NCI-H82 (cell line): ENCODE measurements around the gene WNT7B.

Experiments used
- DNase-seq: peaks from one replicate; lab custom pipeline; 2025; lab: John Stamatoyannopoulos, UW

Gene WNT7B

DNA sequence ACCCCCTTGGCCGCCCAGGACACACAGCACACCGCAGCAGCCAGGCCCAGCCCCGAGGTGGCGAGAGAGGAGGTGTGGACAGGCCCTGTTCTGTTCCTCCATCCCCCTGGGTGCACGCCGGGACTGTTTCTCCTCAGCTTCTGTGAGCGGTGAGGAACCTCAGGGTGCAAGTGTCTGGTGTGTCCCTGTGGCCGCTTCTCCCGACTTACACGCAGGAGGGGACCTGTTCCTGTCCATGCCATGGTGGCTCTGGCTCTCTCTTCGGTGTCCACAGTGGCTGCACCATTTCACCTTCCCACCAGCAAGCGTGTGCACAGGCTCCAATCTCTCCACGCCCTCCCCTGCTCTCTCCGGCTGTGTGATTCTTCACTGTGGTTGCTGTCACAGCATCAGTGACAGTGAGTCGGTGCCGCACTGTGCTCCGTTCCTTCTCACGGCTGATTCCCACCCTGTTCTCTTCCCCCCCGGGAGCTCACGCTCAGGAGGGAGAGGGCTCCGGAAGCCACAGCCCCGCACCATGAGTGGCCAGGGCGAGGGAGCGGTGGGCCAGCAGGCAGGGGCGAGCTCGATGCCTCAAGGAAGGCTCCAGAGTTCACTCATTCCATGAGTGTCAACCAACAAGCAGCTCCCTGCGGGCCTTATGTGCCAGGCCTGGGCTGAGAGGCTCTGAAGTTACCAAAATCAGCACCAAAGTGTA, 18.6 kb upstream of the WNT7B start:
- no peak for DNase-seq

DNA sequence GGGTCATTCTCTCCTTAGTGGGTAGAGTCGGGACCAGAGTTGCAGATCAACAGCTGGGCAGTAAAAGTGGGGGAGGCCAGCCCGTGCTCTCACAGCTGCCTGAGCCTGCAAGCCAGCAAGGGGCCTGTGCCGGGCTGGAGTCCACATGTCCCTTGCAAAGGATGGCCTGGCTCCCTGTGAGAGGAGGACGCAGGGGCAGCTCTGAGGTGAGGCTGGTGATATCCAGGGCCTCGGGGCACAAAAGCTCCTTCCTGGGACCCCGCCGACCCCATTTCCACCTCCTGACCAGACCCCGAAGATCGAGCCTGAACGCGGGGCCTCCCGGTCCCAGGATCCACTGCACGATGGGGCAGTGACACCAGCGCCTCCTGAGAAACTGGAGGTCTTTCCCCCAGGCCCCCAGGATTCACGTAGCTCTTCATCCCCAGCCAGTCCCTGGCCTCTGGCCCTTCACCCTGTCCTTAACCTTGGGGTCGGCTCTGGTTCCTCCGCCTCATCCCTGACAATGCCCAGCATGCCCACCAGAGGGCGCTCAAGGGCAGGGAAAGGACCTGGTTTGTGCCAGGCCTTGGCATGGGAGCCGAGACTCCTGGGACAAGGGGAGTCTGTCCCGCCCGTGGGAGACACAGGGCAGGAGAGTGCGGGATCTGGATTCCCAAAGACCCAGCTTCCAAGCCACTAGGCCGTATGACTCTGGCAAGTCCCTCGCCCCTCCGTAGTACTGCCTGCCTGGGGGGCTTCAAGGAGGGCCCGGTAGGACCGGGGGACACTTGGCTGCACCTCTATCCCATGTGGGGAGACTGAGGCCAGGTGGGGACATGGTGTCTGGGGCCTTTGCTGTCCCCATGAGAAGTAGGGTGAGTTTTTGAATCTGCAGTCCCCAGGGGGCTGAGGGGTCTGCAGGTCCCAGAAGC, 17.8 kb upstream of the WNT7B start:
- DNase-seq, result peak; percentile 62

DNA sequence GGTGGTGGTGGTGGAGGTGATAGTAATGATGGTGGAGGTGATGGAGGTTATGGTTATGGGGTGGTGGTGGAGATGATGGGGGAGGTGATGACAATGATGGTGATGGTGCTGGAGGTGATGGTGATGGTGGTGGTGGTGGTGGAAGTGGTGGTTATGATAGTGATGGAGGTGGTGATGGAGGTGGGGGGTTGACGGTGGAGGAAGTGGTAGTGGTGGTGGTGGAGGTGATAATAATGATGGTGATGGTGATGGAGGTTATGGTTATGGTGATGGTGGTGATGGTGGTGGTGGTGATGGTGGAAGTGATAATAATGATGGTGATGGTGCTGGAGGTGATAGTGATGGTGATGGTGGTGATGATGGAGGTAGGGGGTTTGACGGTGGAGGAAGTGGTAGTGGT, 16.9 kb upstream of the WNT7B start:
- DNase-seq, result no peak

DNA sequence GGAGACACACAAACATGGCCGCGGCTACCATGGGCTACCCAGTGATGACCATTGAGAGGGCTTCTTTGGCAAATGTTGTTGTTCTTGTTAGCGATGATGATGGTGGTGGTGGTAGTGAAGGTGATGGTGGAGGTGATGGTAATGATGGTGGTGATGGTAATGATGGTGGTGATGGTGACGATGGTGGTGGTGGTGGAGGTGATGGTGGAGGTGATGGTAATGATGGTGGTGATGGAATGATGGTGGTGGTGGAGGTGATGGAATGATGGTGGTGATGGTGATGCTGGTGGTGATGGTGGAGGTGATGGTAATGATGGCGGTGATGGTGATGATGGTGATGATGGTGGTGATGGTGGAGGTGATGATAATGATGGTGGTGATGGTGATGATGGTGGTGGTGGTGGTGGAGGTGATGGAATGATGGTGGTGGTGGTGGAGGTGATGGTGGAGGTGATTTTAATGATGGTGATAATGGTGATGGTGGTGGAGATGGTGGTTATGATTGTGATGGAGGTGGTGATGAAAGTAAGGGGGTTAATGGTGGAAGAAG, 16.3 kb upstream of the WNT7B start:
- no peak for DNase-seq

DNA sequence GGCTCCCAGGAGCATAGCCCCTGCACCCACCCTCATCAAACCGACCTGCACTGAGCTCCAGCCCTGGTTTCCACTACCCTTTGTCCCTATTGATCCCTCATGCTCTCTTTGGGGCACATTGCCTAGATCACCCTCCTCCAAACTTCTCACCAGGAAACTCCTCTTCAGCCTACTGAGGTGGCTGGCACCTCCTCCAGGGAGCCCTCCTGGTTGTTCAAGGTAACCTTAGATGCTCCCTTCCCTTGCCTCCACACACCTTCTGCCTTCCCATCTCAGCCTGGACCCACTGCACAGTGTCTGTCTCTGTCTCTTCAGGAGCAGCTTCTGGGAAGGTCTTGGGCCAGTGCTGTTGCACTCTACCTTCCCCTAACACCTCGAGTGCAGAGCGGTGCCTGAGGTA, 15.8 kb upstream of the WNT7B start:
- DNase-seq, result no peak

DNA sequence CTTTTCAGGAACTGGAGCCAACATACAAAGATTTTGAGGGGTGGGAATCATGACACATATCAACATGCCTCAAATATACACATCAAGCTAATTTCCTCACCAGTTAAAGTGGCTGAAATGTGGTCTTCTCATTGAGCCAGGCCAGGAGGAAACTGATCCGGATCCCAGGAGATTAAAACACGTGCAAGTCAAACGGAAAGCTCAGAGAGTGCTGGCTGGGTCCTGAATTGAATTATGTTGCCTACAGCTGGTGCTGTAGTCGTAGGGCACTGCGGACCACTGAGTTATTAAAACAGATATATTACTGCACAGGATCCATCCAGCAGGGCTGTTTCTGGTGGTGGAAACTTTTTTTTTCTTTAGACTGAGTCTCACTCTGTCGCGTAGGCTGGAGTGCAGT, 14.1 kb upstream of the WNT7B start:
- DNase-seq, result peak; percentile 40

DNA sequence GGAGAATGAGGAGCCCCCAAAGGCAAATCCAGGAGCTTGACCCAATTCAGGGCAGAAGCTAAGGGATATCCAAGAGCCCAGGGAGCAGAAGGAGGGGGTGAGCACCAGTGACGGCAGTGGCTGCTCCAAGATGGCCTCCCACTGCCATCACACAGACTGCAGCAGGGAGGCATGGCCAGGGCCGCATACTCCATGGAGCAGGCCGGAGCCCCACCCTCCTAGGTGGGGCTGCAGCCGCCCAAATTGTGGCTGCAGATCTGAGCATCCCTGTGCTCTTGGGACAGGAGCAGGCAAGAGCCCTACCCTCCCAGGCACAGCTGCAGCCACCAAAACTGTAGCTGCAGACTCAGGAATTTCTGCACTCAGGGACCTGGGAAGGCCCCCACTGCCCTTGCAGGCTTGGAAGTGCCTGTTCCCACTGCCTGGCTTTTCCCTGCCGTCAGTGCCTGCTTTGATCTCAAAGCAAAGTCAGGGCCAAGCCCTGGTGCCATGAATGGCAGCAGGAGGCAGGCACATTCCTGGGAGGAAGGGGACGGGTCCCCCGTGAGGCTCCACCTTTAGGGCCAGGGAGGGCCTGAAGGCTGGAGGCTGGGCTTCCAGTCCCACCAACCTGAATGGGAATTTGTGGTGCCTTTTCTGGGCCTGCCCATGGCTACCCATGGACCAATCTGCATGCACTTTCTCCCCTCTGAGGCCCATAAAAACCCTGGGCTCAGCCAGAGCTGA, 10.3 kb upstream of the WNT7B start:
- DNase-seq, result no peak

DNA sequence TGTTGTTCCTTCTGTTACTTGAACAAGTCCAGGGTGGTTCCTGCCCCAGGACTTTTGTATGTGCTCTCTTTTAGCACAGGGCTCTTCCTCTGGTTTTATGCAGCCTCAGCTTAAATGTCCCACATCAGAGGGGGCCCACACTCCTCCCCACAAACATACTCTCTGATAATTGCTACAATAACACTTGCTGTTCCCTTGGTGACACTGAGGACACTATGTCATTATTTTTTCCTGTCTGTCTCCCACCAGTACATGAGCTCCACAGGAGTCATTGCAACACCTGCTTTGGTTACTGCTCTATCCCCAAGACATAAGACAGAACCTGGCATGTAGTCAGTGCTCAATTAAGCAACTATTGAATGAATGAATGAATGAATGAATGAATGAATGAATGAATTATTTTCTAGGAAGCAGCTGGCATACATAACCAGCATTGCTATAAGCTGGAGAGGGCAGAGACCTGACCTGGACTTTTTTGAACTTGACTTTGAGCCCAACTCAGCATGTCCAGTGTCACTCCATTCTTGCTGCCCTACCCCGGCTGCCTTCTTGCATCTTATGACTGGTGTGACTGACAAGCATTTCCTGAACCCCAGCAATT, 7.5 kb upstream of the WNT7B start:
- no peak for DNase-seq

DNA sequence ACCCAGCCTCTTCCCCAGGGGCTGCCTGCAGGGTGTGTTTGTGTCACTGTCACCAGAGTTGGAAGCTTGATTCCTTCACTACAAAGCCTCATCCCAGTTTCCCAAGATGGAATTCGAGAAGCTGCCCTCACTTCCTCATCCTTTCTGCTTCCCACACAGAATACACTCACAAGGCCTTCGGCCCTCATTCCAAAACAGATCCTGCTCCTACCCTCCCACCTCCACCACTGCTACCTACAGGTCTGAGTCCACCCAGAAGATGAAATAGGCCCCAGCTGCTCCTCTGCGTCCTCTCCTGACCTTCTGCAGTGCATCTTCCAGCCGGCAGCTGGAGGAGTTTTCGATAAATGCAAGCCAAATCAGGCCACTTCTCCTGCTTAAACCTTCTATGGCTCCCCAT, 6.8 kb upstream of the WNT7B start:
- no peak for DNase-seq

DNA sequence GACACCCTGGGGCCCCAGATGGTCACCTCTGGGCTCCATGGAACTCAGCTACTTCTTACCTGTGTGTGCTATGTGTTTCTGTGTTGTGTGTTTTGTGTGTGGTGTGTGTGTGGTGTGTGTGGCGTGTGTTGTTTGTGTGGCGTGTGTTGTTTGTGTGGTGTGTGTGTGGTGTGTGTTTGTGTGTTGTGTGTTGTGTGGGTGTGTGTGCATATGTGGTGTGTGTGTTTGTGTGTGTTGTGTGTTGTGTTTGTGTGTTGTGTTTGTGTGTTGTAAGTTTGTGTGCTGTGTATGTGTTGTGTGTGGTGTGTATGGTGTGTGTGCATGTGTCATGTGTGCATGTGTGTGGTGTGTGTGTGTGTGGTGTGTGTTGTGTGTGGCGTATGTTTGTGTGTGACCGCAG, 3.8 kb upstream of the WNT7B start:
- DNase-seq, result no peak

DNA sequence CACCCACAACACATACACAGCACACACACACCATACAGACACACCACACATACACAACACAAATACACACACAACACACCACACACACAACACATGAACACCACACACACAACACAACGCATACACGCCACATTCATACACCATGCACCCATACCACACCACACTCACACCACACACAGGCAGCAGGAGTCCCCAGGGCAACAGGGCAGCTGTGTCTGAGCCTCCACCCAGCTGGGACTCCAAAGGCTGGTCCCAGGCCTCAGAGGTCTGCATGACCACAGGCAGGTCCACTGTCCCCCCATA, 3.3 kb upstream of the WNT7B start:
- no peak for DNase-seq

DNA sequence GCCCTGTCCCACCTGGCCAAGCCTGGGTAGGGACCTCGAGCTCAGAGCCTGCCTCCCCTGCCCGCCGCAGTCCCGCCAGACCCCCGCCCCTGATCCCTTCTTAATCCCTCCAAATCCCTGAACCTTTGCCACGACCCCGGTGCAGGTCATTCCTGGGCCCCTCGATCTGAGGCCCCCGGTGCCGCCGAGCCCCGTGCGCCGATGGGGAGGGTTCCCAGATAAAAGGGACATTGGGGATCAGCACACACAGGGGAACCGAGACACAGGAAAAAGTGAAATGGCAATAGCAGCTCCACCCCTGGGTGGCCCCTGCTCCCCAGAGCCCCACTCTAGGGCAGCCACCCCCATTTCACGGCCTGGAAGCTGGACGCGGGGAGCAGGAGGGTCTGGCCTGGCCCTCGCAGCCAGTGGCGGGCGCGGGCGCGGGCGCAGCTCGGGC, 1.3 kb upstream of the WNT7B start:
- no peak for DNase-seq

DNA sequence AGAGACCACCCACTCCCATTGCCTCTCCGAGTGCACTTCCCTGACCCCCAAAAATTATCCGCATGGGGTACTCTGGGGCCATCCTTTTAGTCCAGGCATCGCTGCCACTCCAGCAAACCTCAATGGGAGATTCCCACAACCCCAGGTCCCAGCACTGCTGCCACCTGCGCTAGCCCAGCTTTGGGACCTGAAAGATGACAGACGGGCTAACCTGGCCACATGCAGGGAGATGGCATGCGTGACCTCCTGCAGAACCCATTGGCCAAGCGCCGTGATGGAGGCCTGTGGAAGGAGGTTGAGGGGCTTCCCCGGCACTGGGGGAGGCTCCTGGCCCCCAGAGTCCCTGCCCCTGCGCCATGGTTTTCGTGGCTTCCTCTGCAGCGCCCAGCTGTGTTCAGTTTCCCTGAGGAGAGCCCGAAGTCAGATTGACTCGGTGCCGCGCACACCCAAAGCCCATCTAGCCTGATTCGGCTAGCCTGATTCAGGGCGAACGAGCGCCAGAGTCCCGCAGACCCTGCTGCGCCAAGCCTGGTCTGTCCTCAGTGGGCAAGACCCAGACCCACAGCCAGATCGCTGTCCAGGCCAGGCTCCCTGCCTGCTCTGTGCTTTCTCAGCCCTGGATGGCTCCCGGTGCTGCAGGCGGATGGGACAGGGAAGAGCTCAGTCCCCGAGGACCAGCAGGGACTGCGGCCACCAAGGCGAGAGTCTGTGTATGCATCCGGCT, 751 bp upstream of the WNT7B start:
- peak; percentile 10 for DNase-seq

DNA sequence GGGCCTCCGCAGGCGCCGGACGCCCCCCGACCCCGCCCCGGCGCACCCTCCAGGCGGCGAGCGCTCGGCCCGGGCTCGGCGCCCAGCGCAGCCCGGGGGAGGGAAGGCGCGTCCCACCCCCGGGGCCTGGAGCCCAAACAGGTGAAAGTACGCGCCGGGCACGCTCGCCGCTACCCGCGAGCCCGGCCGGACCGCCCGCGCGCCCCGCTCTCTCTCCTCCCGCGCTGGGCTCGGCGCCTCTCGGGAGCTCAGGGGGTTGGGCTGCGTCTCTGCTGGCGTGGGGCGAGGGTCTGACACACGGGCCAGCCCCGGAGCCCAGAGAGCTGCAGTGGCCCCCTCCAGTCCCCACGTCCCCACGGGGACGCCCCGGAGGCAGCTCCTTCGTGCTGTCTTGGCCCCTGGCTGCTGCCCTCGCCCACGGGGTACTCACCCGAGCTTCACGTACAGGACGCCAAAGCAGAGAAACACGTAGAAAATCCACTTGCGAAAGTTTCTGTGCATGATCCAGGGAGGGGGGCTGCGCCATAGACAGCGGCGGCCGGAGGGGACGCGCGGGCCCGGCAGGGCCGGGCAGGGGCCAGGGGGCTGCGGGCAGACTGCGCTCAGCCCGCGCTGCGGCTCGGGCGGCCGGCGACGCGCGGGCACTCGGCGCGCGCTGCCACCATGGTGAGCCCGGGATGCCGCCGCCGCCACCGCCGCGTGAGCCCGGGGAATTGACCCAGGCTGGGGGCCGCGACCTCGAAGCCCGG, 534 bp downstream of the WNT7B start:
- no peak for DNase-seq

DNA sequence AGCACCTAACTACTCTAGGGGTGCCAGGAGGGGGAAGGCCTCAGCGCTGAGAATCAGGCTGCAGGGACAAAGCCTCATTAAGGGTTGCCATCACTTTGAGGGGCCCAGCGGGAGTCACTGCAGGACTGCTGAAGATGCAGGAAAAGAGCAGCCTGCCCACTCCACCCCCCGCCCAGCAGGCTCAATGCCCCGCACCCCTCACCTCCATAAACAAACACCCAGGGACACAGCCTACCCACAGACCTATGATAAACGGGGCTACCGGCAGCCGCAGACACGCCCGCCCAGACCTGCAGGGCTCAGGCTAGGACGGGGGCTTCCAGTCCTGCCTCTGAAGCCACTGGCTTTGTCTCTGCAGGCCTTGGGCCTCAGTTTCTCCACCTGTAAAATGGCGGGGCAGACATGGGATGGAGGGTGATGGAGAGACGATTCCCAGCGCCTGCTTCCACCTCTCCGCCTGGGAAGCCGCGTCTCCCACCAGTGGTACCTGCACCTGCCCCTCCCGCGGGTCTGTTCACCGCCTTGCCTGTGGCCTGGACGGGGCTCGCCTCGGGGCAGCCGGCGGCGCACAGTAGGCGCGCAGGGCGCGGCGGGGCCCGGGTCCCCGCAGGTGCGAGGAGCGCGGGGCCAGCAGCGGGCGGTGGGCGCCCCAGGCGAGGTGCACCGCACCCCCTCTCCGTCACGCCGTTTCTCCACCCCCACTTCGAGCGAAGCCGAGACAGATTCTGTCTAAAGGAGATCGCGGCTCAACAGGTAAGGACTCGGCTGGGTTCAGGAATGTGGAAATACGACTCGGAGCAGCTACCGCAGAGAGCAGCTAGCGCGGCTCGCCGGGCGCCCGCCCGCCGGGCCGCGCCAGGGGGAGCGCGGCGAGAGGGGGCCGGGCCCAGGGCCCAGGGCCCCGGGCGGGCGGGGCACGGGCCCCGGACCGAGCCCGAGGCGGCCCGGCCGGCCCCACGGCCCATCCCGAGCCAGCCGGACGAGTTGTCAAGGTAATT, 1.5 kb downstream of the WNT7B start:
- DNase-seq, result no peak

DNA sequence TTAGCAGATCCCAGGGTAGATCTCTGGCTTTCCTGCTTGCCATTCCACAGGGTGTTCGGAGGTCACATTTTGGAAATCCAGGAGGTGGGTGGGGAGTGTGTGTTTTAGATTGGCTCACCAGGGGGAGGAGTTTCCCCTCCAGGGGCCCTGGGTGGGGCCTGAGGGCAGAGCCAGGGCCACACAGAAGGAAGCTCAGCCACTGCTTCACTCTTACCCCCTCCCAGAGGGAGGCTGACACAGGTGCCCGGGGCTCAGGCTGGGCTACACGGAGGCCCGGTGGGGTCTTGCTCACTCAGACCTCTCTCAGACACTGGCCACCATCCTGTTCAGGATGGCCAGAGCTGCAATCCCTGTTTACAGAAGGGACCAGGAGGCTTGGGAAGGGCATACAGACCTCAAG, 2.5 kb downstream of the WNT7B start:
- no peak for DNase-seq

DNA sequence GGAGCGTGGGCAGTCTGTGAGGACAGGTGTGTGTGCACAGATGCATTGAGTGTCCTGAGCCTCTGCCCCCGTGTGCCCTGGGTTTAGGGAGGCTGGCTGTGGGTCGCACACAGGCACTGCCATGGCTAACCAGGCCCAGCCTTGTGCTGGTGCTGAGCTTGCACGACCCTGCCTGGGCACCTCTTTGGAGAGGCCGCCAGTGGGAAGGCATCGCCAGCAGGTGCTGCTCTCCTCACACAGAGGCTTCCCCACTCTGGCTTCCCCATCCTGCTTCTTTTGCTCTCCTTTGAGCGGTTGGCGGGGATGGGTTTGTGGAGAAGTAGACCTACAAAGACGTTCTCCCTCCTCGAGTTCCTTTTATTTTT, 4.1 kb downstream of the WNT7B start:
- no peak for DNase-seq

DNA sequence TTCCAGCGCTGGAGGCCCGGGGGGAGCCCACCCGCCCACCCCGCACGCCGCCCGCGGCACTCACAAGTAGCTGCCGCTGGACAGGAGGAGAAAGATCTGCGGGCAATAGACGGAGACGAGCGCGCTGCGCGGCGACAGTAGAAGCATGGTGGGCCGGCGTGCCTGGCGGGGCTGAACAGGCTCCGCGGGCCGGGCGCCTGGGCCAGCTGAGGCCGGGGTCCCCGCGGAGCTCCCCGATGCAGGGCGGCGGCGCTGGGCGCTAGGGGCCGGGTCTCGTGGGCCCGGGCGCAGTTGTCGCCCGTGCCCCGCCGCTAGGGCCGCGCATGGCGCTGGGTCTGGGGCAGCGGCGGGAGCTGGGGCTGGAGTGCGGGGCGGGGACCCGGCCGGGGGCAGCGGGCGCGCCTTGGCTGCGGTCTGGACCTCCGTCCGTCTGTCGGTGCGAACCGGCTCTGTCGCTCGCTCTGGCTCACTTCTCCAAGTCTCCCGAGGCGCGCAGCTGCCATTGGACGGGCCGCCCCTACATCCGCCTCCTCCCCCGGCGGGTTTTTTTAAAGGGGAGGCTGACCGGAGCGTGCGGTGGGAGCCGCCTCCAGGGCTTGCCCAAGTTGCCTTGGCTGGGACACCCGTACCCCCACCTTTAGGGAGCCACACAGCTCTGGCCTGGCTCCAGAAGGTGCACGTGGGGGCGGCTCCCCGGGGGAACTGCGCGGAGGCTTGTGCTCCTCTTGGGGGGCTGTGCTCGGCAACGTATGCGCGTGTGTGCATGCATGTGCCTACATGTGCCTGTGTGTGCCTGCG, 4.7 kb downstream of the WNT7B start:
- no peak for DNase-seq
